ENCODE results near the gene CXCL10. TPM values are rescaled to one million over a fixed set of nuclear protein-coding genes. Genes with fewer than 3 reads are reported as not detected.
"Not testable (repeated sequence)": the region's sequence is repeated elsewhere in the genome, so short reads cannot be mapped to it uniquely, and the experiment has no call there.

Gene CXCL10
- polyA plus RNA-seq, 3 donors: 5.2 to 7.0 (median 5.4) TPM

DNA sequence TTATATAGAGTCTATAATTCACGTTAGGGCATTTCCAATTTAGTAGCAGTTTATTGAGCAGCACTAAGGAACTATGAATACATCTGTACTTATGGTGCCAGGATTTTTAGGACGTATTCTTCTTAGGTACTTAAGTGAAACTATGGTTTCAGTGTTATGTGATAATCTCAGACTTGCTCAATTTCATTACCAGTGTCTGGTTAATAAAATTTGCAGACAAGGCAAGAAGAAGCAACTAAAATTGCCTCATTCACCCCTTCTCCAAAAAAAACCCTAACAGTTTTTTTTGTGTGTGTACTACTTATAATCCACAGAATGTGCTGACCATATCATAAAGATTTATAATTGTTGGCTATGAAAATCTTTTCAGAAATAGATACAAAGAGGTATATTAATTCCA lies 6.0 kb upstream of the CXCL10 start:
- no peak for DNase-seq (ENCODE audit: low read depth in 3 of 3, low spot score in 2 of 3)

DNA sequence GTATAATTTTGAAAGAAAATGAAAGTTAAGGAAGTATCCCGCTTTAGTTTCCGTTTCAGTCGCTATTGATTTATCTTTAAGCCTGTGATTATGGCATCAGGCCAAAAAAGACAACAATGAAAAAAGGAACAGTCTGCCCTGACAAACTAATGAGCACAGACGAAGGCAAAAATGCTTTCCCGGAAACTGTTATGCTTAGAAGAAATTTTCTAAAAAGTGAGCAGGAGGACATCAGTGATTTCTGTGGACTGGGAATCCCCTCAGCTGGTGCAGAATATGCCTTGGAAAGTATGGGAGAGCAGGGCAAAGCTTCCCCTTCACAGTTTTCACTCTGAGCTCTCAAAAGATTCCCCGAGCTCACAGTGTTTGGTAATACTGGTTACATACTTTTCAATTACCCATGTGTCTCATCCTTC lies 5.1 kb upstream of the CXCL10 start:
- DNase-seq (ENCODE audit: low read depth in 3 of 3, low spot score in 2 of 3): peak in 1 of 3 donors; percentile 10

DNA sequence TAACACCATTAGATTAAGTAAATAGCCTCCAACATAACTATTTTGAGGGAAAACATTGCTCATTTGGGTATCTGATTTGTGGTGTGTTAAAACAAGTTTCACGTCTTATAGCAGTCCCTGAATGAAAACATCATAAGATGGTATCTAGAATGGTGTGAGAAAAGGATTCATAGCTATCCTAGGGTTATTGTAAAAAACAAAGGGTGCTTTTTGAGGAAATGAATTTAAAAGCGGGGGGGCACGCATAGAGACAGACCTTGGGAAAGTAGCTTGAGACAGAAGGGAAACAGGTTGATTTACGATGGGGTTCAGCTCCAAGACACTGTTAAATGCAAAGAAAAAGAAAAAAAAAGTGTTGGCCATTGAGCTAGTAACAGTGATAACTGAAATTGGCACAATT lies 768 bp upstream of the CXCL10 start:
- DNase-seq (ENCODE audit: low read depth in 3 of 3, low spot score in 2 of 3): no peak

DNA sequence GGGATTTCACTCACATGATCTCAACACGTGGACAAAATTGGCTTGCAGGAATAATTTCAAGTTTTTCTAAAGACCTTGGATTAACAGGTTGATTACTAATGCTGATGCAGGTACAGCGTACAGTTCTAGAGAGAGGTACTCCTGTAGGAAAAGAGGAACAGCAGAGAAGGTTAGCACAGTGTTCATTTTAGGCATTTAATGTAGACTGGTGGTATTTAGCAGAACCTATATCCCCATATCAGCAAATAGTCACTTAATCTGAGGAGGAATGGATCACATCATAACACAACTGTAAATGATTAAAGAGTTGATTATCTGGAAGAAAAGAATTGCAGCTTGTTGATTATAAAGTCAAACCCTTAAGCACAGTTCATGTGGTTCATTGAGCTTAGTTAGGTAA lies 620 bp downstream of the CXCL10 start:
- DNase-seq (ENCODE audit: low read depth in 3 of 3, low spot score in 2 of 3): no peak

DNA sequence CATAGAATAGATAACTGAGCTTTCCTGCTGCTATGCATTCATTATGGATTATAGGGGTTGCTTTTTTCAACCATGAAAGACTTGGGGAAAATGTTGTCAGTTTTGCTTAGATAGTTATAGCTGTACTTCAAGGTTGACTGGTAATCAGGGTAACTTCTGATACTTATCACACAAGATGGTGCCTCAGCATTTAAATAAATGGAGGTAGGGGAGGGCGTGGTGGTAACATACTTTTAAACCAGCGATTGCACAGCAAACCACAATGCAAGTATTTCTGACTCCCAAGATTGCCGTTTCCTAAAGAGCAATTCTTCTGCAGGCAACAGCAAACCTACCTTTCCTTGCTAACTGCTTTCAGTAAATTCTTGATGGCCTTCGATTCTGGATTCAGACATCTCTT lies 1.3 kb downstream of the CXCL10 start:
- no peak for DNase-seq (ENCODE audit: low read depth in 3 of 3, low spot score in 2 of 3)

DNA sequence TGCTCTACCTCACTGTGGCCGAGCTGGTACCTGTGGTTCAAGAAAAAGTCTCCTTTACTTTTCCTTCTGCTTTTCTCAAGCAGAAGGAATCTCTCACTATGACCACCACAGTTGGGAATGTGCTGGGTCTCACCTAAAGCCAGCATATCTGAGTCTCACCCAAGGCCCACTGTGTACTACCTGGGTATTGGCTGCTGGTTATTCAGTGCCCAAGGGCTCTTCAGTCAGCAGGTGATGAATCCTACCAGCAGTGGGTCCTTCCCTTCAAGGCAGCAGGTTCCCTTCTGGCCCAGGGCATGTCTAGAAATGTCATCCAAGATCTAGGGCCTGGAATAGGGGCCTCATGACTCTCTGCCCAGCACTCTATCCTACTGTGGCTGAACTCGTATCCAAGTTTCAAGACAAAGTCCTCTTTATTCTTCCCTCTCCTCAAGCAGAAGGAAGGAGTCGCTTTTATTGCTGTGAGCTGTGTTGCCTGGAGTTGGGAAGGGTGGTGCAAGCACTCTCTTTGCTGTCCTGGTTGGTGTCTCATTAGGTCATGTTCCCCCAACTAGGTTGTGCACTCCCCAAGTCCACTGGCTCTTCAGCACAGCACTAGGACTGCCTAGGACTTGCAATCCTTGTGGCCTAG lies 6.1 kb downstream of the CXCL10 start:
- DNase-seq (ENCODE audit: low read depth in 3 of 3, low spot score in 2 of 3): no peak

DNA sequence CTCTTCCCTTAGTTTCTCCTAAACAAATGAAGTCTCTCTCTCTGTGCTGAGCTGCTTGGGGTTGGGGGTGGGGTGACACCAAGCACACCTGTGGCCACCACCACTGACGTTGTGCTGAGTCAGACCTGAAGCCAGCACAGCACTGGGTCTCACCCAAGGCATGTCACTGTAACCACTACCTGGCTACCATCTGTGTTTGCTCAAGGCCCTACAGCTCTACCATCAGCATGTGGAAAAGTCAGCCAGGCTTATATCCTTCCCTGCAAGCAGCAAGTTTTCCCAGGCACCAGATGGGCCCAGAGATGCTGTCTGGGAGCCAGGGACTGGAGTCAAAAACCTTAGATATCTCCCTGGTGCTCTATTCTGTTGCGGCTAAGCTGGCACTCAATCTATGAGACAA lies 6.9 kb downstream of the CXCL10 start:
- DNase-seq (ENCODE audit: low read depth in 3 of 3, low spot score in 2 of 3): no peak

DNA sequence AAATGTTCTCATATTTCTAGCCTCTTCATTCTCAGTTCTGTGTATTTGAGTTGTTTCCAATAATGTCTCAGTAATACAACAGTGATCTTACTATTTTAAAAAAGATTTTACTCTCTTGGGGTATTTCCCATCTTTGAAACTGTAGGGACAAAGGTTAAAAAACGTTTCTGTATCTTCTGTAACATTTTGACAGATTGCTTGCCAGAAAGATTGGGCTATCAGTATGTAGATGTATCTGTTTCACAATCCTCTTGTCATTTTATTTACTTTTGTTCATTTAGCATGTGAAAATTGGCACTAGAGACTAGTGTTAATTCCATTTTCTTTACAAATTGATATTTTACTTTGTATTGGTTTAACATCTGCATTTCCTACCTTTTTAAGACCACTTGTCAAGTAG lies 9.8 kb downstream of the CXCL10 start:
- no peak for DNase-seq (ENCODE audit: low read depth in 3 of 3, low spot score in 2 of 3)

DNA sequence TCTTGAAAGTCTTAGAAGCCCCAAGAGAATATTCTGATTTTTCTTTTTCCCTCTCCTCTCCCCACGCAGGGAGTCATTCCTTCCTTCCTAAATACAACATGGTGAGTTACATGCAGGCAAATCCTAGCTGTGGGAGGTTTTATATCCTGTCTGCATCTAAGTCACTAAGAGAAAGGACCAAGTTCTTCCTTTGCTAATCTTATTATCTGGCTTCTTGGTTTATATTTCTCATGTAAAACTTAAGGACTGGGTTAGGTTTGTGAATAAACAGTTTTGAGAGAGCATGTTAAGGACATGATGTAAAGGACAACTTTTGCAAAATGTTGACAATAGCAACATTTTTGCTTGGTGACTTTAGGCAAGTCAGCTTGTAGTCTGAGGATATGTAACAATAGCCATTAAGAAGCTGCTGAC lies 10.9 kb downstream of the CXCL10 start:
- DNase-seq (ENCODE audit: low read depth in 3 of 3, low spot score in 2 of 3): no peak

DNA sequence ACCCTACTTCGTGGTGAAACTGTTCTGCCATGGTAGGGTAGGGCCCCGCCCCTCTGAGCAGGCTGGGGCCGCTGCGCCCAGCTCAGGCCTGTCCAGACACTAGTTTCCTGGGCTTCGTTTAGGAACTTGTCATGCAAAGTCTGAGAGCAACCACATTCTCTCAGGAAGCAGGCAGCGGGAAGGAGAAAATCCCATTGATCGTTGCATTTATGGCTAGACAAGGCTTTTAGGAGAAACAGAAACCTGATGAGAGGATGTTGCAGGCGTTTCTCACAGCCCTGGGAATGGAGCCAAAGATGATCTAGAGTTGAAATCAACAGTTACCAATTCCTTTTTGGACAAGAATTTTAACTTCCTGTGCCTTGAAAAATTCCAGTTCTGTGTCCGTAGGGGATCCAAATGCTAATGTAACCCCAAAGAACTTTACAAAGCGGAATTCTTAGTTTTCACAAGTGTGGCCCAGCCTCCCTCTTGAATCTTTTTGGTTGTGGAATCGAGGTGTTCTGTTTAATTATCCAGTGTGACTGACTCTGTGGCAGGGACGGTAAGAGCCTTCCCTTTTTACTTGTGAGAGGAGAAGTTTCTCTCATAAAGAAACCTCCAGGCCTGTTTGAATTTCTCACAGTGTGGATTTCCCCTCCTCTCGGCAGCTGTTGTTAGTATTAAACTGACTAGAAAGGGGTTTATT lies 11.5 kb downstream of the CXCL10 start:
- no peak for DNase-seq (ENCODE audit: low read depth in 3 of 3, low spot score in 2 of 3)

DNA sequence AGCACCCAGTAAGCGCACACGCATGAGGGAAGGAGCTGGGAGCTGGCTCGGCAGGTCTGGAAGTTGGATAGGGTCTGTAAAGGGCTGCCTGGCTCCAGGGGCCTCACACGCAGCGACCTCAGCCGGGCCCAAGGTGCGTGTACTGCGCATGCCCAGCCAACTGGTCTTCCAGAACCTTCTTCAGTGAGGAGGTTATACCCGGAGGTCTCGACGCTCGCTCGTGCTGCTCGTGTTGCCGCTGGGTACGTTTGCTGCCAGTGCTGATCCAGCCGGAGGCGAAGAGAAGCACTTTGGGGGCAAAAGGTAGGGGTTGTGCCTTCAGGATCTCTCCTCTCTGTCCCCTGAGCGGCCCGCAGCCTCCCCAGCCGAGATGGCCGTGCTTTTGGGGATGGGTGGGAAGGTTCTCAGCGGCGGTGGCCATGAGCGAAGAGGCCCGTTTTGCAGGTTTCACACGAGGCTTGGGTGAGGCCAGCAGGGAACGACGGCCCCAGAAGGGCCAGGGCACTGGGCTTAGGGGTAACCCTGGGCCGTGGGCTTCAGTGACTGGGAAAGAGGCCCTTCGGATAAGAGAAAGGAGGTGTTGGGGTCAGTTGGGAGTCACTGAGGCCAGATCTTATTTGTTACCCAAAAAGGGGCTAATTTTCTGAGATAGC lies 12.2 kb downstream of the CXCL10 start:
- no peak for DNase-seq (ENCODE audit: low read depth in 3 of 3, low spot score in 2 of 3)

DNA sequence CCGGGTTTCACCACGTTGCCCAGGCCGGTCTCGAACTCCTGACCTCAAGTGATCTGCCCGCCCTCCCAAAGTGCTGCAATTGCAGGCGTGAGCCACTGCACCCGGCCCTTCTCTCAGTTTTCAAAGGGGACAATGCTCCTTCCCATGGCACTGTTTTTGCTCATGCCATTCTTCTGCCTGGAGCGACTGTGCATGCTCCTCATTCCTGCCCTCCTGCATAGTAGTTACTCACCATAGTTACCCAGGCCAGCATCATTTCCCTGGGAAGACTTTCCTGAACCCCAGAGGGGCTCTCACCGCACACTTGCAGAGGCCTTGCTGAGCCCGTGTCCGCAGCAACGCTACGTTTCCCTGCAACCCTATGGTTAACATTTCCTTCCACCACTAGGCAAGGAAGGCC lies 12.7 kb downstream of the CXCL10 start:
- DNase-seq (ENCODE audit: low read depth in 3 of 3, low spot score in 2 of 3): no peak

DNA sequence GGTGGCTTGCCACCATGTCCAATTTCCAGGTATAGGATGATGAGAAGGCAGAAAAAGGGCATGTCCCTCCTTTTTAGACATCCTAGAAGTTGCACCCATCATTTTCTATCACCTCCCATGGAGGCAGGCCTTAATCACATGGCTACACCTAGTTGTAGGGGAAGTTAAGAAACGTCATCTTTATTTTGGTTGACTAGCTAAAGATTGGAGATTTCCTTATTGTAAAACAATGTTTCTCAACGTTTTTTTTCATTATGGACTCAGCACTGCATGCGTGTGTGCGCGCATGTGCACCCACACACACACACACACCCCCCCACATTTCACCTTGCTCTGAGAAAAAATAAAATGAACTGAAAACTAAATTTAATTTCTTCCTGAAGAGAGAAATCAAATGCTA lies 14.0 kb downstream of the CXCL10 start:
- no peak for DNase-seq (ENCODE audit: low read depth in 3 of 3, low spot score in 2 of 3)

DNA sequence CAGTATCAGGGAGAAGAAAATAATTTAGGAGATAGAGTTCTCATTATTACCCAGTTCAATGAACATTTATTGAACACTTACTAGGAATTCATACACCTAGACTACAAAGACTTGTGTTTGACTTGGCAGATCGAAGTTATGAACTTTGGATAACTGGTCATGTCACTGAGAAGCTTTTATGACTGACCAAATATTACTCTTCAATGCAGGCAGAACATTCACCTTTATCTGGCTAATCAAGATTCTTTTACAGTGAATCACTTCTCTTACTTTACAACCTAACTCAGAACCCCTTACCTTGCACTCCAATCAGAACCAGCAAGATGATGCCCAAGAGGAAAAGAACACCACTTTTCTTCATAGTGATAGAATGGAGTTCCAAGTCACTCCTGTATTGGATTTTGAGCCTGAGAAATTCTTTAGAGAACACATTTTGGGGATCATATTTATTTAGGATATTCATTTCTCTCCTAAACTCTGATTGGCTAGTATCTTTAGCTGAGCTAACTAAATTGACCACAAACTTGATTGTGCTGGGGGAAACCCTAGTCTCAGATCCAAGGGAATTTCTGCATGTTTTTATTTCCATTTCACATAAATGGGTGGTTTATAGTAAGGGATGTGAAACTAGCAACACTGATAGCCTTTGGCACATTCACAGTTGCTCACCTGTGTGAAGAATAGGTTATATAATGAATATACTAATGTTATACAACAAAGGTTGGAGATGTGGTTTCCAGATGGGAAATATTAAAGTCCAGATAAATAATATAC lies 16.0 kb downstream of the CXCL10 start, which contains the start of gene CXCL9:
Gene CXCL9, minus strand, starts transcription at position 421 of the 774 bp plus-strand sequence. Its CDS starts 60 bp downstream, at position 361.
- no peak for DNase-seq (ENCODE audit: low read depth in 3 of 3, low spot score in 2 of 3)

DNA sequence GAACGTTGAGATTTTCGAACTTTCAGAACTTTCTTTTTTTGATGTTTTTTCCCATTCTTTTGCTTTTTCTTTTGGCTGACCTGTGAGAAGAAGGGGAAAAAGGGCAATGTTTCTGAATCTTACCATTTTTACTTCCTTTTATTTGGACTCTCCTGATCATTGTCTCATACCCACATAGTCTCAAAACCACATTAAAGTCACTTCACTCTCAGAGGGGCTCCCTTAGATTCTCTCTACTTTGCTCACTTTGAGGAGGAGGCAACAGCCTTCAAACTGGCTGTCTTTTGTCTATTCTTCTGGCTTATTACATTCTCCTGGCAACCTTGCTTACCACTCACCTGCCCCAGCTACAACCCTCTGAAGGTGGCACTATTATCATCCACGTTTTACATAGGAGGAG lies 19.7 kb downstream of the CXCL10 start:
- DNase-seq (ENCODE audit: low read depth in 3 of 3, low spot score in 2 of 3): no peak

DNA sequence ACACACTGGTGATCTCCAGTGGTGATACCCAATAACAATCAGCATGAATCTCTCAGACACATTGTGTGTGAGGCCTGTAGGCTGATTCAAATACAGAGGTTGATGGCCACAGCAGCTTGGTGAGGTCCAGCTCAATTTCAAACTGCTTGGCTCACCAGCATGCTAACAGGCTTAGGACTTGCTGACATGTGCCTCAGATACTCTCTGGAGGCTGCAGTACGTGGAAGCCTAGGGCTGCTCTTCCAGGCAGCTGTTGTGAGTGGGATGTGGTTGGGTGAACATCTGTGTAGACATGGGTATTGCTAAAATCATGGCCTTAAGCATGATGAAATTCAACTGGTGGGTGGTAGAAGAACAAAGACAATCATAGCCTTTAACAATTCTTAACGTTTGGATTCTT lies 20.3 kb downstream of the CXCL10 start:
- no peak for DNase-seq (ENCODE audit: low read depth in 3 of 3, low spot score in 2 of 3)

DNA sequence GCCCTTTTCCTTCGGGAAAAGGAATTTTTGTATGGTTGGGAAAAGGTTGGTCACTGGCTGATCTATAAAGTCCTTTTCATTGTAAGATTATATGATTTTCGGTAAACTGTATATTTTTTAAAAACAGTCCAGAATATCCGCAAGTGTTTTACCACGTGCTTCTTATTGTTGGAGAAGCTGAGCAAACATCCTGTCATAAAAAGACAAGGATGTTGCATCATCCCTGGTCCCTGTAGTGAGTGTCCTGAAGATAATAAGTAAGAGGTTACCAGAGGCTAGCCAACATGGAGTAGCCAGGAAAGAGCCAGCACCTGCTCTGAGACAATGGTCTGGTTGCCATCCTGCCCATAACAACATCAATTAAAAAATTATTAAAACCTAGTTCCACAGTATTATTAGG lies 21.1 kb downstream of the CXCL10 start:
- DNase-seq (ENCODE audit: low read depth in 3 of 3, low spot score in 2 of 3): no peak

DNA sequence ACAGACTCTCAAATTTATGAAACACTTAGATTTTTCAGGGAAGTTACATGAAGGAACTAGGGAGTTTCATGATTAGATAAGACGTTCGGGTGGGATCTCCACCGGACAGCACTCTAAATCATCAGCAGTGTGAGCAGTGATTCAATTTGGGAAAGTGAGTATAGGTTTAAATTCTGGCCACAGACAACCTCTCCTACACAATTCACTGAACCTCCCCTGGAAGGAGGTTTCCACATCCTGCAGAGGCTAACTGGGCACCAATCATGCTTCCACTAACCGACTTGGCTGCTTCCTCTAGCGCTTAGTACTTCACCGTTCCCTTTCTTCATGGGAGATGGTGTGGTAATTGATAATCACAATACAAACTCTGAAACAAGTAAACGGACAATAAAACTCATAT lies 21.6 kb downstream of the CXCL10 start:
- no peak for DNase-seq (ENCODE audit: low read depth in 3 of 3, low spot score in 2 of 3)

DNA sequence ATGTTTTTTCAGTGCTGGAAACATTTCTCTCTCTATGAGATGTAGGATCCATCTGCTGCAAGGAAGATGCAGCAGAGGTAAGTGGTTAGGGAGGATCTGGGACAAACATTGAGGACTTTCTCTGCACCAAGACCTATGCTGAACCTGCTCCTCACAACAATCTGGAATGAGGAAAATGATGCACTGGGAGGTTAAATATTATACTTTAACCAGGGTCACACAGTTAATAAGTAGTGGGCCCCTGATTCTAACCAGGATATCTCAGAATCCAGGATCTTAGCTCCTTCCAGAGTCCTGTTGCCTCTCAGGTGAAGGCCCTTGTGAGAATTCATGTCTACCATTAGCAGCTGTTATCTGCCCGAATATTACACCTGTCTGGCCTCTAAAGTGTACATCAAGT lies 23.0 kb downstream of the CXCL10 start:
- DNase-seq (ENCODE audit: low read depth in 3 of 3, low spot score in 2 of 3): no peak

DNA sequence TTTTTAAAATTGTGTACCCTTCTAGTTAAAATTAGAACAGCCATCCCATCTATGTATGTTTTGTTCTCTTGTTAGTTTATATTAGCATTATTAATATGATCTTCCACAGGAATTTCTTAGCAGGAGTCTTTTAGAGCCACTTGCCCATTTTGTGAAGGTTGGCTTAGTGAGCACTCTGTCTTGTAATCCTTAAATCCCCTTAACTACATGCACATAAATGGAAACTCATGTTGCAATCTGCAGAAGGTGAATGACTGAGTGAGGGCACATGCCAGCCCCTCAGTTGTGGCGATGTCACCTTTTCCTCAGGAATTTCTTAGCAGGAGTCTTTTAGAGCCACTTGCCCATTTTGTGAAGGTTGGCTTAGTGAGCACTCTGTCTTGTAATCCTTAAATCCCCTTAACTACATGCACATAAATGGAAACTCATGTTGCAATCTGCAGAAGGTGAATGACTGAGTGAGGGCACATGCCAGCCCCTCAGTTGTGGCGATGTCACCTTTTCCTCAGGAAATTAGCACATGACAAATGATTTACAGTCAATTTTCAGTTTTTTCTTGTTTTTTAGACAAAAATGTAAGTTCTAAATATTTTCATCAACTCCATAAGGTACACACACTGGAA lies 24.7 kb downstream of the CXCL10 start:
- not testable (repeated sequence) for DNase-seq (ENCODE audit: low read depth in 3 of 3, low spot score in 2 of 3)

DNA sequence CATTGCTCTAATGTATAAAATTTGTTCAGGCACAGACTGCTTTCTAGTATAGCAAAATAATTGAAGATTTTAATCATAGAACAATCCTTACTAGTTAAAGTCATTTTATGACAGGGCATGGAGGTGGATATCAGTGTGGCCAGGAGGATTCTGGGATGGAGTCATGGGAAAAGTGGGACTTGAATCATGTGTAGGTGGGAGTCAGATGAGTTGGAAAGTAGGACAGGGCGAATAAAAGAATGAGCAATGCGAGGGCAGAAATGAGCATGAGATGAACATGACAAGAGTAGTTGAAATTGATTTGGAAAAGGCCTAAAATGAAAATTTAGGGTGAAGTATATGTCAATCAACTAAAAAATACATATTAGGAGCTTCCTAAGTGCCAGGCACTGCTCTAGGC lies 25.4 kb downstream of the CXCL10 start:
- no peak for DNase-seq (ENCODE audit: low read depth in 3 of 3, low spot score in 2 of 3)
